HepG2 (cell line): Measurements from ENCODE around the gene TMBIM4. TPM values are rescaled to one million over a fixed set of nuclear protein-coding genes. Genes with fewer than 3 reads are reported as not detected.

Experiments used
- ATAC-seq: fragments of 200-7000 bp; cut with Tn5 transposase; 3 replicates; pipeline ENCODE4 v1.9.1; 2020; ENCODE audit warnings: mild to moderate bottlenecking, moderate library complexity
- BruUV-seq: library from RNA; stranded (reverse); fragments of 400-500 nt; replicated peaks from 2 replicates; lab custom pipeline; 2021; lab: Mats Ljungman, UMichigan
- CTCF ChIA-PET: fragments of 300-600 bp; formaldehyde crosslinking; extraction: SDS; loops from one replicate; lab custom pipeline; 2021; ENCODE audit warnings: low total read pairs, inconsistent platforms, low intra/inter-chr PET ratio; lab: Yijun Ruan, JAX
- POLR2A ChIA-PET: fragments of 350-600 bp; sonication (Branson Sonifier 250); formaldehyde crosslinking; loops from one replicate; lab custom pipeline; 2020; ENCODE audit warnings: antibody characterized with exemption, inconsistent platforms; lab: Yijun Ruan, JAX
- DNase-seq: peaks from one replicate; pipeline ENCODE4 v3.0.0-alpha.2; 2015; ENCODE audit warnings: low spot score
- FAIRE-seq: peaks from 3 replicates; lab custom pipeline; 2011; peaks lifted over from hg19 to GRCh38; lab: Jason Lieb, UNC
- H2AFZ ChIP-seq: one replicate; pipeline ENCODE4 v1.6.1; 2011; ENCODE audit warnings: low read length, inconsistent platforms
- H3K27ac ChIP-seq: fragments of 300-600 bp; 3 replicates; pipeline ENCODE4 v1.8.0; 2011; ENCODE audit warnings: mixed run types, mild to moderate bottlenecking, mixed read lengths, low read length, inconsistent platforms; ENCODE audit not compliant: insufficient read depth; ENCODE audit errors: extremely low read length
- H3K27me3 ChIP-seq, 2 experiments: fragments of 200-600 bp in 1 of 2; 2 replicates in 1 of 2; 3 replicates in 1 of 2; pipeline versions ENCODE4 v1.6.0 to v1.8.0; 2011; ENCODE audit warnings: low read length in 2 of 2, mild to moderate bottlenecking in 2 of 2, moderate library complexity in 2 of 2, inconsistent platforms in 1 of 2; ENCODE audit not compliant: insufficient read depth in 2 of 2, control insufficient read depth in 1 of 2
- H3K36me3 ChIP-seq, 2 experiments: fragments of 200-600 bp in 1 of 2; replicated peaks in 1 of 2; 2 replicates in 1 of 2; 3 replicates in 1 of 2; pipeline versions ENCODE4 v1.5.1 to v1.8.0; 2011; ENCODE audit warnings: low read length in 2 of 2, inconsistent platforms in 1 of 2; ENCODE audit not compliant: insufficient read depth in 2 of 2, control insufficient read depth in 1 of 2
- H3K4me1 ChIP-seq: 2 replicates; pipeline ENCODE4 v1.5.1; 2012; ENCODE audit warnings: low read length, inconsistent platforms; ENCODE audit not compliant: insufficient read depth
- H3K4me2 ChIP-seq: 2 replicates; pipeline ENCODE4 v1.6.0; 2011; ENCODE audit warnings: low read depth, low read length, inconsistent platforms
- H3K4me3 ChIP-seq, 3 experiments: fragments of 200-600 bp in 1 of 3; sonication (generic), shearing (Covaris generic) in 1 of 3; replicated peaks in 1 of 3; 2 replicates each; pipeline ENCODE4 v1.5.1; 2011 to 2016; ENCODE audit warnings: low read length in 3 of 3, inconsistent platforms in 2 of 3, low read depth in 2 of 3, mild to moderate bottlenecking in 2 of 3, control low read depth in 1 of 3, mixed read lengths in 1 of 3; ENCODE audit not compliant: insufficient read depth in 1 of 3
- H3K79me2 ChIP-seq: one replicate; pipeline ENCODE4 v1.6.1; 2011; ENCODE audit warnings: low read length, inconsistent platforms; ENCODE audit not compliant: insufficient read depth
- H3K9ac ChIP-seq: 2 replicates; pipeline ENCODE4 v1.6.0; 2011; ENCODE audit warnings: mild to moderate bottlenecking, low read depth, low read length, inconsistent platforms; ENCODE audit not compliant: insufficient read depth
- H3K9me3 ChIP-seq: 2 replicates; pipeline ENCODE4 v1.5.1; 2012; ENCODE audit warnings: mild to moderate bottlenecking, low read length
- H4K20me1 ChIP-seq: 2 replicates; pipeline ENCODE4 v1.6.0; 2011; ENCODE audit warnings: inconsistent platforms, mild to moderate bottlenecking, low read length, moderate library complexity; ENCODE audit not compliant: insufficient read depth
- NBN ChIP-seq: fragments of 450-650 bp; conservative IDR thresholded peaks from 2 replicates; pipeline ENCODE4 v1.6.1; 2017
- ZNF501 ChIP-seq: sonication (generic); formaldehyde crosslinking; IDR thresholded peaks from 2 replicates; pipeline ENCODE4 v1.5.1; 2020; ENCODE audit warnings: mild to moderate bottlenecking, moderate library complexity, missing genetic modification reagents
- ZNF883 ChIP-seq: sonication (generic); formaldehyde crosslinking; IDR thresholded peaks from 2 replicates; pipeline ENCODE4 v1.5.1; 2020; ENCODE audit warnings: mild to moderate bottlenecking, missing genetic modification reagents; ENCODE audit errors: not compliant biosample characterization
- WGBS: methylation state at CpG from one replicate; pipeline ENCODE4 v1.1.6; 2017; ENCODE audit warnings: low lambda C conversion rate; 5-methylcytosine and 5-hydroxymethylcytosine counted together
- in situ Hi-C: cut with HindIII; loops from 2 replicates; pipeline ENCODE4 v1.10.0; 2017; ENCODE audit warnings: low pct_unique_long_range_greater_than_20kb; ENCODE audit not compliant: extremely low pct_ligation_motif_present
- intact Hi-C: fragments of 100-400 bp; cut with micrococcal nuclease; formaldehyde crosslinking; loops from one replicate; pipeline ENCODE4 v1.10.0; 2022; ENCODE audit not compliant: unreplicated experiment
- polyA plus RNA-seq, 8 experiments: library from polyadenylated mRNA; depleted of rRNA in 3 of 8; stranded (reverse) in 7 of 8; unstranded in 1 of 8; fragments of >200 nt; fragmentation: Illumina TruSeq in 4 of 8; extraction: Trizol in 4 of 8; gene quantifications; 2 replicates each; pipeline versions ENCODE4 v1.2.1 to v1.2.3, GENCODE V29; 2011 to 2016; ENCODE audit warnings: low read depth in 4 of 8, missing spikeins in 1 of 8, mixed read lengths in 1 of 8; ENCODE audit not compliant: insufficient read depth in 1 of 8
- total RNA-seq, 5 experiments: library from RNA; depleted of rRNA; stranded (reverse); fragments of >200 nt; fragmentation: Illumina TruSeq; extraction: Trizol; gene quantifications; 2 replicates each; pipeline ENCODE4 v1.2.3, GENCODE V29; 2016; ENCODE audit warnings: low read depth in 1 of 5
- TF ChIP-seq, protein P1 (sequence below): sonication (generic); formaldehyde crosslinking; IDR thresholded peaks from 2 replicates; pipeline ENCODE4 v1.5.0; 2020; ENCODE audit warnings: missing genetic modification reagents
- TF ChIP-seq, protein P2 (sequence below): sonication (generic); formaldehyde crosslinking; IDR thresholded peaks from 2 replicates; pipeline ENCODE4 v1.5.1; 2020; ENCODE audit warnings: mild to moderate bottlenecking, missing genetic modification reagents

Gene TMBIM4
- total and polyA plus RNA-seq, 2 of the 13 experiments (the other 11 are each of a cell fraction or from before 2014, with no cell fraction given), result 60.5 to 67.7 TPM

DNA sequence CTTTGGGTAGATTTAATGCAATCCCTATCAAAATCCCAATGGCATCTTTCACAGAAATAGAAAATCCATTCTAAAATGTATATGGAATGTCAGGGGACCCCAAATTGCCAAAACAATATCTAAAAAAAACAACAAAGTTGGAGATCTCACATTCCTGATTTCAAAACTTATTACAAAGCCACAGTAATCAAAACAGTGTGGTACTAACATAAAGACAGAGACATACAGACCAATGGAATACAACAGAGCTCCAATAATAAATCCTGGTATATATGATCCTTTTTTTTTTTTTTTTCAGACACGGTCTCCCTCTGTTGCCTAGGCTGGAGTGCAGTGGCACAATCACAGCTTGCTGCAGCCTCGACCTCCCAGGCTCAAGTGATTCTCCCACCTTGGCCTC lies 4.7 kb downstream of the TMBIM4 start:
- H3K79me2 ChIP-seq, result peaks cover 41% of the 10 kb centered on the region
- CTCF ChIA-PET, result no interaction called here
- TF ChIP-seq ZNF501, result no peak
- TF ChIP-seq, protein P1, sequence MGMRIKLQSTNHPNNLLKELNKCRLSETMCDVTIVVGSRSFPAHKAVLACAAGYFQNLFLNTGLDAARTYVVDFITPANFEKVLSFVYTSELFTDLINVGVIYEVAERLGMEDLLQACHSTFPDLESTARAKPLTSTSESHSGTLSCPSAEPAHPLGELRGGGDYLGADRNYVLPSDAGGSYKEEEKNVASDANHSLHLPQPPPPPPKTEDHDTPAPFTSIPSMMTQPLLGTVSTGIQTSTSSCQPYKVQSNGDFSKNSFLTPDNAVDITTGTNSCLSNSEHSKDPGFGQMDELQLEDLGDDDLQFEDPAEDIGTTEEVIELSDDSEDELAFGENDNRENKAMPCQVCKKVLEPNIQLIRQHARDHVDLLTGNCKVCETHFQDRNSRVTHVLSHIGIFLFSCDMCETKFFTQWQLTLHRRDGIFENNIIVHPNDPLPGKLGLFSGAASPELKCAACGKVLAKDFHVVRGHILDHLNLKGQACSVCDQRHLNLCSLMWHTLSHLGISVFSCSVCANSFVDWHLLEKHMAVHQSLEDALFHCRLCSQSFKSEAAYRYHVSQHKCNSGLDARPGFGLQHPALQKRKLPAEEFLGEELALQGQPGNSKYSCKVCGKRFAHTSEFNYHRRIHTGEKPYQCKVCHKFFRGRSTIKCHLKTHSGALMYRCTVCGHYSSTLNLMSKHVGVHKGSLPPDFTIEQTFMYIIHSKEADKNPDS, result no peak
- no peak for TF ChIP-seq NBN
- TF ChIP-seq, protein P2, sequence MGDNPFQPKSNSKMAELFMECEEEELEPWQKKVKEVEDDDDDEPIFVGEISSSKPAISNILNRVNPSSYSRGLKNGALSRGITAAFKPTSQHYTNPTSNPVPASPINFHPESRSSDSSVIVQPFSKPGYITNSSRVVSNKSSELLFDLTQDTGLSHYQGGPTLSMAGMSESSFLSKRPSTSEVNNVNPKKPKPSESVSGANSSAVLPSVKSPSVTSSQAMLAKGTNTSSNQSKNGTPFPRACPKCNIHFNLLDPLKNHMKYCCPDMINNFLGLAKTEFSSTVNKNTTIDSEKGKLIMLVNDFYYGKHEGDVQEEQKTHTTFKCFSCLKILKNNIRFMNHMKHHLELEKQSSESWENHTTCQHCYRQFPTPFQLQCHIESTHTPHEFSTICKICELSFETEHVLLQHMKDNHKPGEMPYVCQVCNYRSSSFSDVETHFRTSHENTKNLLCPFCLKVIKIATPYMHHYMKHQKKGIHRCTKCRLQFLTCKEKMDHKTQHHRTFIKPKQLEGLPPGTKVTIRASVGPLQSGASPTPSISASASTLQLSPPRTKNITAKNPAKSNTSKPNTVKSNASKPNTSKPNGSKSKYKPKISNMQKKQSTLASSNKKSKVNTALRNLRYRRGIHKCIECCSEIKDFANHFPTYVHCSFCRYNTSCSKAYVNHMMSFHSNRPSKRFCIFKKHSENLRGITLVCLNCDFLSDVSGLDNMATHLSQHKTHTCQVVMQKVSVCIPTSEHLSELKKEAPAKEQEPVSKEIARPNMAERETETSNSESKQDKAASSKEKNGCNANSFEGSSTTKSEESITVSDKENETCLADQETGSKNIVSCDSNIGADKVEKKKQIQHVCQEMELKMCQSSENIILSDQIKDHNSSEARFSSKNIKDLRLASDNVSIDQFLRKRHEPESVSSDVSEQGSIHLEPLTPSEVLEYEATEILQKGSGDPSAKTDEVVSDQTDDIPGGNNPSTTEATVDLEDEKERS (CRISPR knock-in tag), result no peak
- TF ChIP-seq ZNF883 (CRISPR knock-in tag), result no peak
- TF ChIP-seq, all 625 proteins: peak for 0
- no peaks in the 10 kb centered on the region for H3K27me3 ChIP-seq
- intact Hi-C loops, result loop anchor here (5.0 kb wide), 1 partner anchor 33 kb away; the partner anchor contains the start of gene LLPH
- POLR2A ChIA-PET, result no interaction called here
- H3K27ac ChIP-seq, result no peak overlapping the region
- no peaks in the 10 kb centered on the region for H4K20me1 ChIP-seq
- H3K9ac ChIP-seq, result no peak overlapping the region
- BruUV-seq, result no TSS peak
- no peak overlapping the region for H2AFZ ChIP-seq
- no peak overlapping the region for H3K4me2 ChIP-seq
- no peak overlapping the region for H3K4me3 ChIP-seq
- H3K36me3 ChIP-seq, result no peaks in the 10 kb centered on the region
- WGBS, result 98% methylated on average over 2 of the region's 2 CpGs
- in situ Hi-C loops, result no loop called here
- peaks cover 10% of the 10 kb centered on the region for H3K9me3 ChIP-seq
- H3K4me1 ChIP-seq, result peaks cover 27% of the 10 kb centered on the region
- no peak for DNase-seq
- FAIRE-seq, result no peak
- ATAC-seq, result no peak
